ELF-1 (cell line): Measurements from ENCODE around the gene SPATA20.

Experiments
- DNase-seq: peaks from one replicate; pipeline ENCODE4 v3.0.0-alpha.2; 2016; ENCODE audit warnings: low read depth, low spot score

The SPATA20 gene

GRCh38 chr17:50598487-50598886 lies 51.5 kb downstream of the SPATA20 start:
- no peak for DNase-seq

GRCh38 chr17:50599606-50600005 lies 52.6 kb downstream of the SPATA20 start:
- DNase-seq = no peak

GRCh38 chr17:50601823-50602375 lies 54.9 kb downstream of the SPATA20 start:
- no peak for DNase-seq

- no peak for DNase-seq
These were observed 55.9 kb downstream of the SPATA20 start for GRCh38 chr17:50602836-50603235.

- DNase-seq = no peak
These were observed 56.4 kb downstream of the SPATA20 start for GRCh38 chr17:50603340-50603739.

- DNase-seq = no peak
These were observed 57.5 kb downstream of the SPATA20 start for GRCh38 chr17:50604513-50604912.

- DNase-seq = no peak
These were observed 58.5 kb downstream of the SPATA20 start for GRCh38 chr17:50605429-50605828.
